Activated naive CD8-positive, alpha-beta T cell treated with anti-CD3 and anti-CD28 coated beads, Interleukin-2, amount 10 ng/mL, durations not matched to agents 7 days and 5 days (primary cell): ENCODE measurements around the gene KCMF1. TPM values are rescaled to one million over a fixed set of nuclear protein-coding genes. Genes with fewer than 3 reads are reported as not detected.

ENCODE experiments used
- ATAC-seq: fragments of 150-1000 bp; cut with Tn5 transposase; one replicate; pipeline ENCODE4 v1.10.0; 2021; ENCODE audit warnings: low read depth, moderate library complexity
- POLR2A ChIA-PET: fragments of 350-600 bp; sonication (Branson Sonifier 250); formaldehyde crosslinking; loops from one replicate; lab custom pipeline; 2021; ENCODE audit warnings: antibody characterized with exemption; lab: Charles Lee
- DNase-seq: peaks from one replicate; pipeline ENCODE4 v3.0.0; 2021
- H3K27ac Mint-ChIP-seq: one replicate; pipeline ENCODE4 v1.8.0; 2022; ENCODE audit warnings: mild to moderate bottlenecking, mixed read lengths
- H3K27me3 Mint-ChIP-seq: one replicate; pipeline ENCODE4 v1.8.0; 2022; ENCODE audit warnings: mild to moderate bottlenecking, moderate library complexity, mixed read lengths
- H3K36me3 Mint-ChIP-seq: one replicate; pipeline ENCODE4 v1.8.0; 2021; ENCODE audit warnings: mild to moderate bottlenecking, mixed read lengths
- H3K4me1 Mint-ChIP-seq: one replicate; pipeline ENCODE4 v1.8.0; 2021; ENCODE audit warnings: mixed read lengths
- H3K4me3 Mint-ChIP-seq: one replicate; pipeline ENCODE4 v1.8.0; 2022; ENCODE audit warnings: mild to moderate bottlenecking, moderate library complexity, mixed read lengths
- H3K9me3 Mint-ChIP-seq: one replicate; pipeline ENCODE4 v1.8.0; 2021; ENCODE audit warnings: mixed read lengths
- total RNA-seq, 2 experiments: library from RNA; stranded (reverse); gene quantifications; one replicate each; pipeline ENCODE4 v1.2.3, GENCODE V29; 2021

KCMF1 gene
- 10 to 100 TPM; 79.3 to 81.0 TPM for total RNA-seq

DNA sequence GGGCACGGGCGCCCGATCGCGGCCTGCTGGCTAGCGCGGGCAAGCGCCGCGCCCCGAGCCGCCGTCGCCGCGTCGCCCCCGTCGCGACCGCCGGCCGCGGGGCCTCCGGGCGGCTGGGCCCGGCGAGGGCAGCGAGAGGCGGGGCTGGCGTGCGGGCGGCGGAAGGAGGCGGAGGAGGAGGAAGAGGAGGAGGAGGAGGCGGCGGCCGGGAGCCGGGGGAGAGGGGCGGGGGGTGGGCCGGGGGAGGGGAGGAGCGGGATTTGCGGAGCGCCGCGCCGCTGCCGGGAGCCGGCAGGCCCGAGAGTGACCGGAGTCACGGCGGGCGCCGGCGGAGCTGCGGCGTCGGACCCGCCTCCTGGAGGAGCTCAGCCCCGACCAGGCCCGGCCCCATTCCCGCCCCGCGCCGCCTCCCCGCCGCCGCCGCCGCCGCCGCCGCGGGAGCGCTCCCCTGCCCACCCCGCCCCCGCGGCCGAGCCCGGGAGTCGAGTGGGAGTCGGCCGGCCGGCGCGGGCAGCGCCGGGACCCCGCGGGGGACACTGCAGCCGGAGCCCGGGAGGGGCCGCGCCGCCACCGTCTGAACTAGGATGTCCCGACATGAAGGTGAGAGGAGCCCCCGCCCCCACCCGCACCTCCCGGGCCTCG lies at the start of gene KCMF1:
KCMF1 (plus strand) TSS at position 294 of the 642 bp plus-strand sequence; CDS start at position 585, 291 bp downstream.
- H3K4me1 Mint-ChIP-seq, result peaks cover 36% of the 10 kb centered on the region
- DNase-seq (peak; percentile 82), ATAC-seq (peak; percentile 55)
- H3K27me3 Mint-ChIP-seq, result no peaks in the 10 kb centered on the region
- H3K9me3 Mint-ChIP-seq, result no peaks in the 10 kb centered on the region
- peaks cover 27% of the 10 kb centered on the region for H3K36me3 Mint-ChIP-seq
- peak within 1 kb of the TSS; percentile 100 for H3K27ac Mint-ChIP-seq
- POLR2A ChIA-PET, result interaction anchor here (0.6 to 7.2 kb wide), 16 partner anchors 11 to 356 kb away, joined by 3 to 94 read pairs (median 6); partner anchors contain the start of genes TGOLN2 and TMSB10
- peak within 1 kb of the TSS; percentile 99 for H3K4me3 Mint-ChIP-seq

DNA sequence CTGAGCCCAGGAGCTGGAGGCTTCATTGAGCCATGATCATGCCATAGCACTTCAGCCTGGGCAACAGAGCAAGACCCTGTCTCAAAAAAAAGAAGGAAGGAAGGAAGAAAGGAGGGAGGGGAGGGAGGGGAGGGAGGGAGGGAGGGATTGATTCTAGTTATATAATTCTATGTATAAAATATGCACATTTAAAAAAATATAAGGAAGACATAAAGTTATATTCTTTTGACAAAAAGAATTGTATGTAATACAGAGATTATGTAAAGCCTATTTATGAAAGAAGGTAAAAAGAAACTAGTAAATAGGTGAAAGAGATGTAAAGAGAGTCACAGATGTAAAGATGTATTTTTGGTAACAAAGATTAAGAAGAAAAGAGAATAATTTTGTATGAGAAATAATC lies 48.0 kb upstream of the KCMF1 start:
- no peak overlapping the region for H3K4me3 Mint-ChIP-seq
- no peak for DNase-seq
- H3K4me1 Mint-ChIP-seq, result peaks cover 49% of the 10 kb centered on the region
- H3K9me3 Mint-ChIP-seq, result no peaks in the 10 kb centered on the region
- H3K36me3 Mint-ChIP-seq, result peaks cover 6% of the 10 kb centered on the region
- no peaks in the 10 kb centered on the region for H3K27me3 Mint-ChIP-seq
- POLR2A ChIA-PET, result interaction anchor here (4.4 kb wide), 1 partner anchor 16 kb away, joined by 116 read pairs; the partner anchor contains the start of gene TMSB10
- ATAC-seq, result no peak
- H3K27ac Mint-ChIP-seq, result peak overlapping the region; percentile 67

DNA sequence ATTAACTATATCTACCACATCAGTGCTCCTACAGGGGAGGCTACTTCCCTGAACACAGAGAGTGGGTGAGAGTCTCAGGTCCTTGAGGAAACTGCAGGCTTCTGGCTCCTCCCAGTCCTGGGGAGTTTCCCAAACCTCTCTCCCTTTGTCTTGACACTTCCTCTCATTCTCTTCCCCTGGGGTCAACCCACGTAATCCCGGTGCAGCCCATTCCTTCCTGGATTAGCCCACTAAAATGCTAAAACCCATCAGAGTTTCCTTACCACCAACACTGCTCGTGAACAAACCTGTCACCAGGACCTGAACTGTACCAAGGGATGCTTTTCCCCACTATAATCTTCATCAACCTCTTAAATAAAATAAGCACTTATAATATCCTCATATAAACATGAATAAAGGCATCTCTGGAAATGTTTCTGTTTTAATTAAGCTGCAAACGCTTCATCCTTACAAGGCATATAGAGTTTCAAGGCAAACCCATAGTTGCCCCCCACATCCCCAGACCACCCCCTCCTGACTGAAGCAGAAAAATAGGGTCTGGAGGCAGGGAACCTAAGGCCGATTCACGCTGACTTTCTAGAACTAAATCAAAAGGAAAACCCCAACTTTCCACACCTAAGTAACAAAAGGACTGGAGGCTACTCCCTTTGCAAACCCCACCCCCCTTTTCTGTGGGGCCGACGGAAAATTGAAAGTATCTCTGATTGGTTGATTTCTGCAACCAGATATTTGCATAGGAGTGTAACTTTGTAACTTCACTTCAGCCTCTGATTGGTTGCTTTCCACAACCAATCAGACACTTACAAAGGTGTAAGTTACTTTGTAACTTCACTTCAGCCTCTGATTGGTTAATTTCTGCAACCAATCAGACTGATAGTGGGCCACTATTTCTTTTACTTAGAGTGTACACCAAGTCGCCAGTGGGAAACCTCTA lies 46.5 kb upstream of the KCMF1 start:
- peaks cover 5% of the 10 kb centered on the region for H3K36me3 Mint-ChIP-seq
- H3K4me3 Mint-ChIP-seq, result peak overlapping the region; percentile 96
- H3K27me3 Mint-ChIP-seq, result no peaks in the 10 kb centered on the region
- DNase-seq (peak; percentile 48), ATAC-seq (peak; percentile 41)
- H3K4me1 Mint-ChIP-seq, result peaks cover 38% of the 10 kb centered on the region
- peak overlapping the region; percentile 85 for H3K27ac Mint-ChIP-seq
- POLR2A ChIA-PET, result interaction anchor here (0.6 to 4.5 kb wide), 10 partner anchors 14 to 427 kb away, joined by 3 to 116 read pairs (median 6); partner anchors contain the start of genes TMSB10 and TRABD2A
- H3K9me3 Mint-ChIP-seq, result no peaks in the 10 kb centered on the region

DNA sequence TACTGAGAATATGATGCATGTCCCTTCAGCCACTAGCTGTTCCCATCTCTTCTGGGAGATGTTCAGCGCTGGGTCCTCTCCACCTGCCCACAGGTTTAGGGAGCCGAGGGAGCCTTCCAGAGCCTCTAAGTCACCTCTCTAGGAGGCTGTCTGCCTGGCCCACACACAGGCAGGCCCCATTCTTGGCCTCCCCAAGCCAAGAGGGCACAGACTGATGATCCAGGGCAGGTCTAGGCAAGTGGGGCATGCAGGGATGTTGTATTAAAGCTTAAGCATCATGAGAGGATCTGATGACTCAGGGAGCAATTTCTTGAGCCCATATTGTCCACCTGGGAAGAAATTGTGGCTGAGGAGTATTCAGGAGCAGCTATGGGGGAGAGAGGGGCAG lies 45.6 kb upstream of the KCMF1 start:
- Mint-ChIP-seq H3K9me3 (no peaks in the 10 kb centered on the region), H3K36me3 (peaks cover 9% of the 10 kb centered on the region), H3K27me3 (no peaks in the 10 kb centered on the region), H3K4me3 (peak overlapping the region; percentile 96), H3K4me1 (peaks cover 29% of the 10 kb centered on the region), H3K27ac (peak overlapping the region; percentile 85)
- POLR2A ChIA-PET, result interaction anchor here (0.6 to 4.5 kb wide), 25 partner anchors 13 to 470 kb away, joined by 3 to 116 read pairs (median 4); partner anchors contain the start of genes KCMF1, TMSB10 and TRABD2A
- ATAC-seq (peak; percentile 19), DNase-seq (no peak)

DNA sequence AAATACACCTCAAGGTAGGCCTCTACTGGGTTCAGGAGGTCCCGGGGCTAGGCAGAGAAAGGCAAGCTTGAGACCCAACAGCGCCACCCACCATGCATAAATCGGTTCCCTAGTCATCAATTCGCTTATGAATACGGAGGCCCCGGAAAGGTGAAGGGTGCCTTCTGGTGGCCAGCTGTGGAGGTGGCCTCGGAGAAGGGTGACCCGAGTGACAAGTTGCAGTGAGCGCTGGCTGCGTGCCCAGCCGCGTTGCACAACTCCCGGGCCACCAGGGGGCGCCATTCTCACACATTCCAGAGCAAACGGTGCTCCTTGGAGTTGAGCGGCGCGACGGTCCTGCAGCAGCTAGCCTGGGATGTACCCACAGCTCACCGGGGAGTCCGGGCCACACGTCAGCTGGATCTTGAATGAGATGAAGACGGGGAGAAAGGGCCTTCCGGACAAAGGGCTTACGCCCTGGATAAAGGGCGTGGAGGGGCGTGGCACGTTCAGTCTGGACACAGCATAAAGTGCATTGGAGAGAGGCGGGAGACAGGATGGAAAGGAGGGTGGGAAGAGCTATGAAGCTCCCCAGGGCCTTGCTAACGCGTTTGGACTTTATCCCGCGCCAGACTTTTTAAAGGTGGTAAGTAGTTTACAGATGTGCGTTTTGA lies 45.1 kb upstream of the KCMF1 start:
- peaks cover 27% of the 10 kb centered on the region for H3K4me1 Mint-ChIP-seq

DNA sequence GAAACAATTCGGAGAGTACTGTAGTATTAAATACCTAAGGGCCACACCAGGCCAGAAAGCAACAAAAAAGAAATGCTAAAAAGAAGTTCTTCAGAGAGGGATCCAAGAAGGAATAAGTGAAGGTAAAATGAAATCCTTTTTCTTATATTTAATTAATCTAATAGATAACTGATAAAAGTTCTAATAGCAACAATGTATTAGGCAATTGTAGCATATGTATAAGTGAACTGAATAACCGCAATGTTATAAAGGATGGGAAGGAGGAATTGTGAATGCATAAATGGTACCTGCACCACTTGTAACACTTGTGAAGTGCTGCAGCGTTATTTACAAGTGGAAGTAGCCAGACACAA lies 43.7 kb upstream of the KCMF1 start:
- H3K4me1 Mint-ChIP-seq, result peaks cover 34% of the 10 kb centered on the region

More for the DNA sequence above, 45.1 kb upstream of the KCMF1 start:
- no peaks in the 10 kb centered on the region for H3K27me3 Mint-ChIP-seq
- DNase-seq (peak; percentile 99), ATAC-seq (peak; percentile 88)
- peak overlapping the region; percentile 96 for H3K4me3 Mint-ChIP-seq
- POLR2A ChIA-PET, result interaction anchor here (0.7 to 4.5 kb wide), 28 partner anchors 12 to 471 kb away, joined by 3 to 116 read pairs (median 4); partner anchors contain the start of genes KCMF1, SUCLG1, TMSB10 and TRABD2A
- H3K27ac Mint-ChIP-seq, result peak overlapping the region; percentile 85
- H3K36me3 Mint-ChIP-seq, result peaks cover 9% of the 10 kb centered on the region
- H3K9me3 Mint-ChIP-seq, result no peaks in the 10 kb centered on the region

DNA sequence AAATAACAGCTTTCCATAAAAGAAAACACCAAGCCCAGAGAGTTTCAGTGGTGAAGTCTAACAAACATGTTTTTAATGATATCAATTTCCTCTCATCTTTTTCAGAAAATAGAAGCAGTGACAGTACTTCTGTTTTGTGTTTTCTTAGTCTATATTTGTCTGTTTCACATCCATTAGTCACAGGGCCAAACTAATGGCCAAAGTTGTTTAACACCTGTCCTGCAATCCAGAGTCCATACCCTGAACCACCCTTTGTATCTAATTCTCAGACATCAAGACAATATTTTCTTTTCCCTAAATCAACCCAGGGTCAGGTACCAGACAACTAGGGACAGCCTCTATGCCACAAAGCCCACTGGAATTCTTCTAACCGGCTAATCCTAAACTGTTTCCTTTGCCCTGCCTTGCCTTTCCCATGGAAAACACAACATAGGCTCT lies 39.6 kb upstream of the KCMF1 start:
- H3K36me3 Mint-ChIP-seq, result peaks cover 23% of the 10 kb centered on the region

More for the DNA sequence above, 43.7 kb upstream of the KCMF1 start:
- H3K36me3 Mint-ChIP-seq, result peaks cover 18% of the 10 kb centered on the region
- no peaks in the 10 kb centered on the region for H3K27me3 Mint-ChIP-seq
- DNase-seq (no peak), ATAC-seq (no peak)
- H3K9me3 Mint-ChIP-seq, result no peaks in the 10 kb centered on the region
- peak overlapping the region; percentile 96 for H3K4me3 Mint-ChIP-seq
- peak overlapping the region; percentile 85 for H3K27ac Mint-ChIP-seq
- POLR2A ChIA-PET, result interaction anchor here (1.9 to 4.5 kb wide), 4 partner anchors 11 to 47 kb away, joined by 19 to 116 read pairs (median 54); partner anchors contain the start of genes TMSB10 and TRABD2A

DNA sequence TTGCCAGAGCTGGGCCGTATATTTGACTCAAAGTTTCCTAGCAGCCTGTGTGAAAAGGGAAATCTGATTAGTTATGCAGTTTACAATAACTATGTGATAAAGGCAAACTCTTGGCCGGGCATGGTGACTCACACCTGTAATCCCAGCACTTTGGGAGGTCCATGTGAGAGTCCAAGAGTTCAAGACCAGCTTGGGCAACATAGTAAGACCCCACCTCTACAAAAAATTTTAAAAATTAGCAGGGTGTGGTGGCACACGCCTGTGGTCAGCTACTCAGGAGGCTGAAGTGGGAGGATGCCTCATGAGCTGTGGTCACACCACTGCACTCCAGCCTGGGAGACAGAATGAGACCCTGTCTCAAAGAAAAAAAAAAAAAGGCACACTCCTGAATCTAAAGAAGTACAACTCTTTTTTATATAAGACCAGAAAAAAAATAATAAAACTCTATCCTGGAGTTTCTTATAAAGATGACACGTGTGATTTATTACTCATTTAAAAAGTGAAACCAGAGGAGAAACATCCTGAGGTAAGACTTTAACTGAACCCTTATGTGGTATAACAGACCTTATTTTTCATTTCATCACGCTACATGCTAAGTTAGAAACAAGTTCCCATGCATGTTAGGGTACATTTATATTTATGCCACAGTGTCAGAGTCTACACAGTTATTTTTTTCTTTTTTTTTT lies 32.6 kb upstream of the KCMF1 start:
- POLR2A ChIA-PET, result interaction anchor here (0.6 to 5.4 kb wide), 10 partner anchors 8 to 389 kb away, joined by 3 to 94 read pairs (median 13); partner anchors contain the start of genes KCMF1, TGOLN2, TMSB10 and TRABD2A
- peak; percentile 46 for ATAC-seq
- Mint-ChIP-seq H3K4me3 (peak overlapping the region; percentile 87), H3K27me3 (no peaks in the 10 kb centered on the region), H3K27ac (peak overlapping the region; percentile 99), H3K36me3 (peaks cover 8% of the 10 kb centered on the region), H3K9me3 (no peaks in the 10 kb centered on the region), H3K4me1 (peaks cover 37% of the 10 kb centered on the region)
- DNase-seq, result peak; percentile 45

More for the DNA sequence above, 39.6 kb upstream of the KCMF1 start:
- DNase-seq (no peak), ATAC-seq (no peak)
- H3K9me3 Mint-ChIP-seq, result no peaks in the 10 kb centered on the region
- POLR2A ChIA-PET, result interaction anchor here (1.1 to 1.2 kb wide), 2 partner anchors 8 to 14 kb away, joined by 3 to 6 read pairs; no protein-coding TSS in a partner anchor
- H3K27ac Mint-ChIP-seq, result no peak overlapping the region
- no peak overlapping the region for H3K4me3 Mint-ChIP-seq
- H3K27me3 Mint-ChIP-seq, result no peaks in the 10 kb centered on the region
- peaks cover 20% of the 10 kb centered on the region for H3K4me1 Mint-ChIP-seq

DNA sequence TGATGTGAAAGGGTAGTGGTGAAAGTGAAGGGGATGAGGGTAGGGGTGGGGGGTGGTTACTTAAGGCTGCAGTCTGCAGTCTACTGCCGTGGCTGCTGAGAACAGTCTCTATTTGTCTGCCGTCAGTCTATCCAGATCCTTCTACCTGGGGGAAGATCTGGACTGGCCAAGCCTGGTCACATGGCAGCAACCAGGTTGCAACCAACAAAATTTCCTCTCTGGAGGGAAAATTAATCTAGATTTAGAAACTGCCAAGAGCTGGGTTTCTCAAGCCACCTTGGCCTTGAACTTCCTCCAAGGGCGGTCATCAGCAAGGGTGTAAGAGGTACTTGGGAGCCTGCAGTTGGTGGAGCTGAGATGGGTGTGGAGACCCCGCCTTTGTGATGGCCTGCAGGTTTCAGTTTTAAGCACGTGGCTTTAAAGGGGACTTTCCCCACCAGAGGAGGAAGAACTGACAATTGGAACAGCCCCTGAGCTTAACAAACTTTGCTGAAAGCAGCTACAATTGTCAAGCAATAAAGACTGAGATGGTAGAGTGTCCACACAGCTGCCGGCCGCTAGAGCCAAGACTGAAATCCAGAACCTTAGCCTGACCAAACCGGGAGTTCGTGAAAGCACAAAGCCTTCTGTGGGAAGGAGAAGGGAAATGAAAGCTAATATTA lies 31.4 kb upstream of the KCMF1 start:
- Mint-ChIP-seq H3K9me3 (no peaks in the 10 kb centered on the region), H3K4me3 (peak overlapping the region; percentile 87), H3K27ac (peak overlapping the region; percentile 99), H3K36me3 (peaks cover 12% of the 10 kb centered on the region), H3K27me3 (no peaks in the 10 kb centered on the region), H3K4me1 (peaks cover 37% of the 10 kb centered on the region)
- DNase-seq (peak; percentile 70), ATAC-seq (peak; percentile 93)
- POLR2A ChIA-PET, result interaction anchor here (0.8 to 5.4 kb wide), 21 partner anchors 8 to 480 kb away, joined by 3 to 94 read pairs (median 5); partner anchors contain the start of genes KCMF1, SUCLG1, TGOLN2 and TMSB10

DNA sequence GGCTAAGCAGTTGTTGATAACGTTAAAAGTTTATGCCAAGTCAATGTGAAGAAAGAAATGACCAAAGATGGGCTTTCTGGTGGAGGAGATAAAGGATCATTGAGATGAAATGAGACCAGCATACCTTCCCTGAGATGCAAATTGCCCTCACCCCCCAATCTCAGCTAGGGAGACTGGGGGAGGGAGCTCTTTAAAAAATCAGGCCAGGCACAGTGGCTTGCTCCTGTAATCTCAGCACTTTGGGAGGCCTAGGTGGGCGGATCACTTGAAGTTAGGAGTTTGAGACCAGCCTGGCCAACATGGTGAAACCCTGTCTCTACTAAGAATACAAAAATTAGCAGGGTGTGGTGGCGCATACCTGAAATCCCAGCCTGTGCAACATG lies 30.9 kb upstream of the KCMF1 start:
- peaks cover 13% of the 10 kb centered on the region for H3K36me3 Mint-ChIP-seq
- no peaks in the 10 kb centered on the region for H3K9me3 Mint-ChIP-seq
- H3K4me3 Mint-ChIP-seq, result peak overlapping the region; percentile 87
- no peak for ATAC-seq
- no peaks in the 10 kb centered on the region for H3K27me3 Mint-ChIP-seq
- H3K4me1 Mint-ChIP-seq, result peaks cover 38% of the 10 kb centered on the region
- POLR2A ChIA-PET, result interaction anchor here (0.8 to 5.4 kb wide), 20 partner anchors 9 to 481 kb away, joined by 3 to 94 read pairs (median 6); partner anchors contain the start of genes KCMF1, SUCLG1, TGOLN2 and TMSB10
- peak overlapping the region; percentile 99 for H3K27ac Mint-ChIP-seq
- DNase-seq, result no peak

DNA sequence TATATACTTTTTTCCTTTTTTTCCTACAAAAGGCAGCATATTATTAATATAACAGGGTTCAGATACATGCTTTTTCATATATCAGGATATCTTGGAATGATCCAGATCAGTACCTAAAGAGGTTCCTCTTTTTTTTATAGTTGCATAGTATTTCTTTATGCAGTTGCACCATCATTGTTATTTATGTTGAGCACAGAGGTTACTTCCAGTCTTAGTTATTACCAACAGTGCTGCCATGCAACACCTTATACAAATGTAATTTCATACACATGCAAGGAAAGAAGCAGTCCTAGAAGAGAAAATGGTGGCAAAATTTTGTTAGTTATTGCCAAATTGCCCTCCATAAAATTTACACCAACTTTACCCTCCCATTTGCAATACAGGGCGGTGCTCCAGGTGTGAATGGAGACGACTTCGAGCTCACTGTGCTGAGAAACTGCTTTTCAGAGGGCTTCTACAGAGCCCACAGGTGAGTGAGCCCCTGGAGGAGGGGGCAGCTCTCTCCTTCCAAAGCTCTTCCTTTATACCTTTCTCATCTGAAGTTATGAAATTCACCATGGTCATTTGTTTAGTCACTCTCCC lies 30.0 kb upstream of the KCMF1 start:
- no peak for DNase-seq
- no peaks in the 10 kb centered on the region for H3K27me3 Mint-ChIP-seq
- POLR2A ChIA-PET, result interaction anchor here (1.6 to 5.4 kb wide), 3 partner anchors 15 to 29 kb away, joined by 6 to 94 read pairs (median 18); partner anchors contain the start of gene KCMF1
- H3K4me3 Mint-ChIP-seq, result no peak overlapping the region
- H3K27ac Mint-ChIP-seq, result peak overlapping the region; percentile 10
- H3K36me3 Mint-ChIP-seq, result peaks cover 13% of the 10 kb centered on the region
- peaks cover 43% of the 10 kb centered on the region for H3K4me1 Mint-ChIP-seq
- no peaks in the 10 kb centered on the region for H3K9me3 Mint-ChIP-seq
- no peak for ATAC-seq
